ENCODE results near the gene ABHD17C.

ABHD17C gene

GRCh38 chr15:80727596-80727995 lies 32.5 kb downstream of the ABHD17C start:
- no peaks in the 10 kb centered on the region for H3K4me1 Mint-ChIP-seq
- H3K27me3 Mint-ChIP-seq = no peaks in the 10 kb centered on the region
- no peaks in the 10 kb centered on the region for H3K36me3 Mint-ChIP-seq
- no peak overlapping the region for H3K27ac Mint-ChIP-seq
- DNase-seq (ENCODE audit: low spot score in 2 of 2) (no peak), ATAC-seq (ENCODE audit: low read depth) (no peak)
- H3K4me3 Mint-ChIP-seq = no peak overlapping the region
- H3K9me3 Mint-ChIP-seq = no peaks in the 10 kb centered on the region

- H3K27me3 Mint-ChIP-seq = no peaks in the 10 kb centered on the region
- H3K36me3 Mint-ChIP-seq = no peaks in the 10 kb centered on the region
- DNase-seq (ENCODE audit: low spot score in 2 of 2) = no peak
- no peak overlapping the region for H3K27ac Mint-ChIP-seq
- H3K9me3 Mint-ChIP-seq = no peaks in the 10 kb centered on the region
- no peak overlapping the region for H3K4me3 Mint-ChIP-seq
- H3K4me1 Mint-ChIP-seq = no peaks in the 10 kb centered on the region
- ATAC-seq (ENCODE audit: low read depth) = no peak
These were observed 35.3 kb downstream of the ABHD17C start for GRCh38 chr15:80730387-80730786.

GRCh38 chr15:80730926-80731325 lies 35.8 kb downstream of the ABHD17C start:
- no peak overlapping the region for H3K4me3 Mint-ChIP-seq
- no peak for DNase-seq (ENCODE audit: low spot score in 2 of 2)
- H3K36me3 Mint-ChIP-seq = no peaks in the 10 kb centered on the region
- H3K9me3 Mint-ChIP-seq = no peaks in the 10 kb centered on the region
- no peaks in the 10 kb centered on the region for H3K27me3 Mint-ChIP-seq
- H3K4me1 Mint-ChIP-seq = no peaks in the 10 kb centered on the region
- no peak for ATAC-seq (ENCODE audit: low read depth)
- no peak overlapping the region for H3K27ac Mint-ChIP-seq

- DNase-seq (ENCODE audit: low spot score in 2 of 2) (no peak), ATAC-seq (ENCODE audit: low read depth) (no peak)
- no peaks in the 10 kb centered on the region for H3K36me3 Mint-ChIP-seq
- H3K9me3 Mint-ChIP-seq = no peaks in the 10 kb centered on the region
- no peak overlapping the region for H3K27ac Mint-ChIP-seq
- no peaks in the 10 kb centered on the region for H3K27me3 Mint-ChIP-seq
- no peak overlapping the region for H3K4me3 Mint-ChIP-seq
- no peaks in the 10 kb centered on the region for H3K4me1 Mint-ChIP-seq
These were observed 37.1 kb downstream of the ABHD17C start for GRCh38 chr15:80732167-80732566.

- no peak overlapping the region for H3K4me3 Mint-ChIP-seq
- no peak overlapping the region for H3K27ac Mint-ChIP-seq
- peaks cover 2% of the 10 kb centered on the region for H3K27me3 Mint-ChIP-seq
- H3K9me3 Mint-ChIP-seq = peaks cover 2% of the 10 kb centered on the region
- H3K36me3 Mint-ChIP-seq = peaks cover 3% of the 10 kb centered on the region
- no peak for ATAC-seq (ENCODE audit: low read depth)
- no peaks in the 10 kb centered on the region for H3K4me1 Mint-ChIP-seq
- DNase-seq (ENCODE audit: low spot score in 2 of 2) = no peak
These were observed 37.7 kb downstream of the ABHD17C start for GRCh38 chr15:80732818-80733217.

GRCh38 chr15:80733460-80733859 lies 38.4 kb downstream of the ABHD17C start:
- Mint-ChIP-seq H3K27me3 (peaks cover 2% of the 10 kb centered on the region), H3K36me3 (peaks cover 3% of the 10 kb centered on the region), H3K9me3 (peaks cover 5% of the 10 kb centered on the region), H3K4me1 (no peaks in the 10 kb centered on the region), H3K27ac (no peak overlapping the region), H3K4me3 (no peak overlapping the region)
- DNase-seq (ENCODE audit: low spot score in 2 of 2) = no peak
- ATAC-seq (ENCODE audit: low read depth) = no peak

- H3K4me3 Mint-ChIP-seq = no peak overlapping the region
- peaks cover 14% of the 10 kb centered on the region for H3K9me3 Mint-ChIP-seq
- peaks cover 2% of the 10 kb centered on the region for H3K27me3 Mint-ChIP-seq
- DNase-seq (ENCODE audit: low spot score in 2 of 2) (no peak), ATAC-seq (ENCODE audit: low read depth) (no peak)
- peaks cover 3% of the 10 kb centered on the region for H3K36me3 Mint-ChIP-seq
- H3K27ac Mint-ChIP-seq = no peak overlapping the region
- H3K4me1 Mint-ChIP-seq = no peaks in the 10 kb centered on the region
These were observed 40.2 kb downstream of the ABHD17C start for GRCh38 chr15:80735344-80735743.

- ATAC-seq (ENCODE audit: low read depth) = no peak
- DNase-seq (ENCODE audit: low spot score in 2 of 2) = no peak
- Mint-ChIP-seq H3K9me3 (peaks cover 14% of the 10 kb centered on the region), H3K27ac (no peak overlapping the region), H3K4me1 (no peaks in the 10 kb centered on the region), H3K27me3 (peaks cover 2% of the 10 kb centered on the region), H3K36me3 (peaks cover 3% of the 10 kb centered on the region), H3K4me3 (no peak overlapping the region)
These were observed 41.5 kb downstream of the ABHD17C start for GRCh38 chr15:80736560-80736959.

- no peak overlapping the region for H3K27ac Mint-ChIP-seq
- DNase-seq (ENCODE audit: low spot score in 2 of 2) (no peak), ATAC-seq (ENCODE audit: low read depth) (no peak)
- H3K27me3 Mint-ChIP-seq = peaks cover 2% of the 10 kb centered on the region
- peaks cover 14% of the 10 kb centered on the region for H3K9me3 Mint-ChIP-seq
- no peak overlapping the region for H3K4me3 Mint-ChIP-seq
- H3K36me3 Mint-ChIP-seq = peaks cover 3% of the 10 kb centered on the region
- H3K4me1 Mint-ChIP-seq = no peaks in the 10 kb centered on the region
These were observed 44.8 kb downstream of the ABHD17C start for GRCh38 chr15:80739919-80740318.

- H3K27ac Mint-ChIP-seq = no peak overlapping the region
- H3K9me3 Mint-ChIP-seq = peaks cover 17% of the 10 kb centered on the region
- peaks cover 6% of the 10 kb centered on the region for H3K36me3 Mint-ChIP-seq
- no peaks in the 10 kb centered on the region for H3K4me1 Mint-ChIP-seq
- DNase-seq (ENCODE audit: low spot score in 2 of 2) (no peak), ATAC-seq (ENCODE audit: low read depth) (no peak)
- H3K27me3 Mint-ChIP-seq = peaks cover 2% of the 10 kb centered on the region
- no peak overlapping the region for H3K4me3 Mint-ChIP-seq
These were observed 47.0 kb downstream of the ABHD17C start for GRCh38 chr15:80742081-80742480.

GRCh38 chr15:80743189-80743833 lies 48.2 kb downstream of the ABHD17C start:
- Mint-ChIP-seq H3K36me3 (peaks cover 3% of the 10 kb centered on the region), H3K9me3 (peaks cover 14% of the 10 kb centered on the region), H3K27me3 (no peaks in the 10 kb centered on the region), H3K4me1 (no peaks in the 10 kb centered on the region), H3K4me3 (no peak overlapping the region), H3K27ac (no peak overlapping the region)
- no peak for DNase-seq (ENCODE audit: low spot score in 2 of 2)
- ATAC-seq (ENCODE audit: low read depth) = no peak

GRCh38 chr15:80744415-80744814 lies 49.3 kb downstream of the ABHD17C start:
- Mint-ChIP-seq H3K4me1 (no peaks in the 10 kb centered on the region), H3K27ac (no peak overlapping the region), H3K9me3 (peaks cover 7% of the 10 kb centered on the region), H3K4me3 (no peak overlapping the region), H3K27me3 (no peaks in the 10 kb centered on the region), H3K36me3 (peaks cover 3% of the 10 kb centered on the region)
- DNase-seq (ENCODE audit: low spot score in 2 of 2) = no peak
- no peak for ATAC-seq (ENCODE audit: low read depth)

- DNase-seq (ENCODE audit: low spot score in 2 of 2) = no peak
- H3K4me1 Mint-ChIP-seq = no peaks in the 10 kb centered on the region
These were observed 49.7 kb downstream of the ABHD17C start for GRCh38 chr15:80744826-80745225.

GRCh38 chr15:80745888-80746287 lies 50.8 kb downstream of the ABHD17C start:
- no peak overlapping the region for H3K27ac Mint-ChIP-seq
- peaks cover 4% of the 10 kb centered on the region for H3K9me3 Mint-ChIP-seq
- no peak overlapping the region for H3K4me3 Mint-ChIP-seq
- no peak for ATAC-seq (ENCODE audit: low read depth)
- DNase-seq (ENCODE audit: low spot score in 2 of 2) = no peak
- H3K36me3 Mint-ChIP-seq = peaks cover 3% of the 10 kb centered on the region
- H3K27me3 Mint-ChIP-seq = no peaks in the 10 kb centered on the region
- no peaks in the 10 kb centered on the region for H3K4me1 Mint-ChIP-seq

More at GRCh38 chr15:80744826-80745225, 49.7 kb downstream of the ABHD17C start:
- Mint-ChIP-seq H3K27ac (no peak overlapping the region), H3K4me3 (no peak overlapping the region), H3K36me3 (peaks cover 3% of the 10 kb centered on the region), H3K9me3 (peaks cover 6% of the 10 kb centered on the region), H3K27me3 (no peaks in the 10 kb centered on the region)
- no peak for ATAC-seq (ENCODE audit: low read depth)

- no peak overlapping the region for H3K27ac Mint-ChIP-seq
- no peaks in the 10 kb centered on the region for H3K4me1 Mint-ChIP-seq
- H3K36me3 Mint-ChIP-seq = peaks cover 3% of the 10 kb centered on the region
- H3K9me3 Mint-ChIP-seq = peaks cover 4% of the 10 kb centered on the region
- DNase-seq (ENCODE audit: low spot score in 2 of 2) (no peak), ATAC-seq (ENCODE audit: low read depth) (no peak)
- H3K4me3 Mint-ChIP-seq = no peak overlapping the region
- H3K27me3 Mint-ChIP-seq = no peaks in the 10 kb centered on the region
These were observed 52.4 kb downstream of the ABHD17C start for GRCh38 chr15:80747317-80748053.
